Measurements from ENCODE around the gene TTC9B.
"Not testable (repeated sequence)": the region's sequence is repeated elsewhere in the genome, so short reads cannot be mapped to it uniquely, and the experiment has no call there.

Gene TTC9B

DNA sequence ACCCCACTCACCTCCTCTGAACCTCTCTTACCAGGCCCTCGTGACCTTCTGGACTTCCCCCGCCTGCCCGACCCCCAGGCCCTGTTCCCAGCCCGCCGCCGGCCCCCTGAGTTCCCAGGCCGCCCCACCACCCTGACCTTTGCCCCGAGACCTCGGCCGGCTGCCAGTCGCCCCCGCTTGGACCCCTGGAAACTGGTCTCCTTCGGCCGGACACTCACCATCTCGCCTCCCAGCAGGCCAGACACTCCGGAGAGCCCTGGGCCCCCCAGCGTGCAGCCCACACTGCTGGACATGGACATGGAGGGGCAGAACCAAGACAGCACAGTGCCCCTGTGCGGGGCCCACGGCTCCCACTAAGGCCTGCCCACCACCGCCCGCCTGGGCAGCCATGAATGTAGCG, 3.2 kb downstream of the TTC9B start:
- DNase-seq (ENCODE audit: low read depth, low spot score), result no peak

DNA sequence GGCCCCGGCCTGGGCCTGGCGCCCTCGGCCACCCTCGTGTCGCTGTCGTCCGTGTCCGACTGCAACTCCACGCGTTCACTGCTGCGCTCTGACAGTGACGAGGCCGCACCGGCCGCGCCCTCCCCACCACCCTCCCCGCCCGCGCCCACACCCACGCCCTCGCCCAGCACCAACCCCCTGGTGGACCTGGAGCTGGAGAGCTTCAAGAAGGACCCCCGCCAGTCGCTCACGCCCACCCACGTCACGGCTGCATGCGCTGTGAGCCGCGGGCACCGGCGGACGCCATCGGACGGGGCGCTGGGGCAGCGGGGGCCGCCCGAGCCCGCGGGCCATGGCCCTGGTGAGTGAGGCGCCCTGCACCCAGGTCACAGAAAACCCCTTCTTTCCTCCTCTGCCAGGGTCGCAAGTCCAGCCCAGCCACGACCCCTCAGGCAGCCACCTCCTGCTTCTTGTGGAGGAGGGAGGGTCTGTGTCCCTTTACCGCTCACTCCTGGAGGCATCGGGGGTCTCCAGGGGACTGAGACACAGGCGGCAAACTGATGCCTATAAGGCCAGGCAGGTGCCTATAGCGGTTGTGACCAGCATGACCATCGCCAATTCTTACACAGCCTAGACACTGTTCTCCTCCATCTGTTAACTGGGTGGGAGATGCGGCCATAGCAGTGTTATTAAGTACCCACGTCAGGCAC, 4.2 kb downstream of the TTC9B start:
- no peak for DNase-seq (ENCODE audit: low read depth, low spot score)

DNA sequence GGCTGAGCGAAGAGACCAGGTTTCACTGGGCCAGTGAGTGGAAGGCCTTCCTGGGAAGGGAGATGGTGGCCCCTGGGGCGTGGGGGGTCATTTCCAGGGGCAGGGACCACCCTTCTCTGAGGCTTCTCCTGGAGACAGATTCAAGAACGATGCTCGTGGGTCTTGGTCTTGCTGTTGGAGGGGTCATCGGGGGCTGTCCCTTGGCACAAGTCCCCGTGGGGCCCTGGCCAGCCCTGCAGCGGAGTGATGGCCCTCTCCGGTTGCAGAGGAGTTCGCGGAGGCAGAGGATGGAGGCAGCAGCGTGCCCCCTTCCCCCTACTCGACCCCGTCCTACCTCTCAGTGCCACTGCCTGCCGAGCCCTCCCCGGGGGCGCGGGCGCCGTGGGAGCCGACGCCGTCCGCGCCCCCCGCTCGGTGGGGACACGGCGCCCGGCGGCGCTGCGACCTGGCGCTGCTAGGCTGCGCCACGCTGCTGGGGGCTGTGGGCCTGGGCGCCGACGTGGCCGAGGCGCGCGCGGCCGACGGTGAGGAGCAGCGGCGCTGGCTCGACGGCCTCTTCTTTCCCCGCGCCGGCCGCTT, 4.8 kb downstream of the TTC9B start:
- DNase-seq (ENCODE audit: low read depth, low spot score), result no peak

DNA sequence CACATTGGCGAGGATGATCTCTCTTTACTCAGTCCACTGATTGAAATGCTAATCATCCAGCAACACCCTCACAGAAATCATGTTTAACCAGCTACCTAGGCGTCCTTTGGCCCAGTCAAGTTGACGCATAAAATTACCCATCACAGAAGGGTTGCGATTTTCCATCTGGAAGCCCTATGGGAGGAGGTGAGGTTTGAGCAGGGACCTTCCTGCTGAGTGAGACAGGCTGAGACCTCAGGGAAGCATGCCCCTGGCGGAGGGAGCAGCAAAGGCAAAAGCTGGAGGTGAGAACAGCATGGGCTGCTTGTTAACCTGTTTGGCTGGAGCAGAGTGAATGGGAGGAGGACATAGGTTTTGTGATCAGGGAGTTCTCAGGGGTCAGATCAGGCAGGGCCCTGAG, 7.3 kb downstream of the TTC9B start:
- no peak for DNase-seq (ENCODE audit: low read depth, low spot score)

DNA sequence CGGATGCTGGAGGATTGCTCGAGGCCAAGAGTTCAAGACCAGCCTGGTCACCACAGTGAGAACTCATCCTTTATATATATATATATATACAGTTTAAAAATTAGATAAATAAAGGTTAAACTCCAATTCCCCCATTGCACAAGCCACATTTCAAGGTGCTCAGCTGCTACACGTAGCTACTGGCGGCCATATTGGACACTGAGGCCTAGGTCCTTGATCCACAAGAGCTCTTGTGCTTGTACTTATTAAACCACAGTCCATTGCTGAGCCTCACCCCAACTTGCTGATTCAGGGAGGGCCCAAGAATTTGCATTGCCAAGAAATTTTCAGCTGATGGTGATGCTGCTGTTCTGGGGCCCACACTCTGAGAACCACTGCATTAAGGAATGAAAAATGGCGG, 9.6 kb downstream of the TTC9B start:
- DNase-seq (ENCODE audit: low read depth, low spot score), result no peak

DNA sequence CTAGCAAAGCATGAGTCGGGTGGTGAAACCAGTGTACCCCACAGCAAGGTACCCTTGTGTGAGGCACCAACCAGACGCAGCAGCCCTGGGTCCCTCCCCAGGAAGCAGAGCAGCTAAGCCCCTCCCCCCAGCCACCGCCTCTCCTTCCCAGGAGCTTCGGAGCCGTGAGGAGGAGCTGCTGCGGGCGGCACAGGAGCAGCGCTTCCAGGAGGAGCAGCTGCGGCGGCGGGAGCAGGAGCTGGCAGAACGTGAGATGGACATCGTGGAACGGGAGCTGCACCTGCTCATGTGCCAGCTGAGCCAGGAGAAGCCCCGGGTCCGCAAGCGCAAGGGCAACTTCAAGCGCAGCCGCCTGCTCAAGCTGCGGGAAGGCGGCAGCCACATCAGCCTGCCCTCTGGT, 12.4 kb downstream of the TTC9B start:
- DNase-seq (ENCODE audit: low read depth, low spot score), result no peak

DNA sequence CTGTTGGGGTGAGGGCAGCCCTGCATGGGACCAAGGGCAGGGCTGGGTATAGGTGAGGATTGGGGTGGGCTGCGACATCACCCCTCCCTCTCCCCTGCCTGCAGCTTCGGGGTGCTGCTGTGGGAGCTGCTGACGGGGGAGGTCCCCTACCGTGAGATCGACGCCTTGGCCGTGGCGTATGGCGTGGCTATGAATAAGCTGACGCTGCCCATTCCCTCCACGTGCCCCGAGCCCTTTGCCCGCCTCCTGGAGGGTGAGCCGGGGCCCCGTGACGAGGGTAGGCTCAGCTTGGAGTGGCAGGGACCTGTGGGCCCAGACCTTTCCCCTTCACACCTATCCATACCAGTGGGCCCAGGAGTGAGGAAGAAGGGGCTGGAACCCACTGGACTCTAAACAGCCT, 13.8 kb downstream of the TTC9B start:
- no peak for DNase-seq (ENCODE audit: low read depth, low spot score)

DNA sequence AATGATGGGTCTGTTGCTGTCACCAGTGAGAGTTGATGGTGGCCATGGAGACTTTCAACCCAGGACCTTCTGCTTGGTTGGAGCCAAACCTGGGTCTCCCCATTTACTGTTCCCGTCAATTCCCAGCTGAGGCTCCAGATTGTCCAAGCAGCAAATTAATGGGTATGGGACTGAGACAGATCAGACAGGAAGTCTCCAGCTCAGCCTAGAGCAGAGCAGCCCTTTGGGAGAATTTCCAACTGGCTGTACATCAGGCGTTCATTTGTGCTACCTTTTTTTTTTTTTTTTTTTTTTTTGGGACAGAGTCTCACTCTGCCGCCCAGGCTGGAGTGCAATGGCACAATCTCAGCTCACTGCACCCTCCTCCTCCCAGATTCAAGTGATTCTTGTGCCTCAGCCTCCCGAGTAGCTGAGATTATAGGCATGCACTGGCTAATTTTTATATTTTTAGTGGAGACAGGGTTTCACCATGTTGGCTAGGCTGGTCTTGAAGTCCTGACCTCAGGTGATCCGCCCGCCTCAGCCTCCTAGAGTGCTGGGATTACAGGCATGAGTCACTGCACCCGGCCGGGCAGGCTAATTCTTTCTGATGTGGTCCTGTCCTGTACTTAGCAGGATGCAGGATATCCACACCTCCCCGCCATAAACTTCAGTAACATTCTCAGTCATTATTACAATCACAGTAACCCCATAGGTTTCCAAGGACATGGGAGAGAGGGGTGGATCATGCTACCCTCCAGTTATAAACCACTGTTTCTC, 17.7 kb downstream of the TTC9B start:
- no peak for DNase-seq (ENCODE audit: low read depth, low spot score)

DNA sequence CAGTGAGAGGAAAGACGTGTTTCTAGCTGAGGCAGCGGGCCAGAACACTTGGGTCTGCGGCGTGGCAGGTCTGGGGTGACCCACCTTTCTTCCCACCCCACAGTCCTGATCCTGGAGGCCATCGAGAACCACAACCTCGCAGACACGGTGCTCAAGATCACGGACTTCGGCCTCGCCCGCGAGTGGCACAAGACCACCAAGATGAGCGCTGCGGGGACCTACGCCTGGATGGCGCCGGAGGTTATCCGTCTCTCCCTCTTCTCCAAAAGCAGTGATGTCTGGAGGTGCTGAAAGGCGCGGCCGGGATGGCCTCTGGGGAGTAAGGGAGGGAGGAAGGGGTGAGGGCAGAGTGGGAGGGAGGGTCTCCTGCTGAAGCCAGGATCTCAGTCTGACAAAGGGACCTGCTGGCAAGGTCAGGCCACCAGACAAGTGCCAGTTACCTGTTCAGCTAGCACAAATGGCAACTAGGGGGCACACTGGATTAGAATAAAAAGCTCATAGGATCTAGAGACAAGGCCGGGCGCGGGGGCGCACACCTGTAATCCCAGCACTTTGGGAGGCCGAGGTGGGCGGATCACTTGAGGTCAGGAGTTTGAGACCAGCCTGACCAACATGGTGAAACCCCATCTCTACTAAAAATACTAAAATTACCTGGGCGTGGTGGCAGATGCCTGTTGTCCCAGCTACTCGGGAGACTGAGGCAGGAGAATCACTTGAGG, 19.8 kb downstream of the TTC9B start:
- DNase-seq (ENCODE audit: low read depth, low spot score), result no peak

DNA sequence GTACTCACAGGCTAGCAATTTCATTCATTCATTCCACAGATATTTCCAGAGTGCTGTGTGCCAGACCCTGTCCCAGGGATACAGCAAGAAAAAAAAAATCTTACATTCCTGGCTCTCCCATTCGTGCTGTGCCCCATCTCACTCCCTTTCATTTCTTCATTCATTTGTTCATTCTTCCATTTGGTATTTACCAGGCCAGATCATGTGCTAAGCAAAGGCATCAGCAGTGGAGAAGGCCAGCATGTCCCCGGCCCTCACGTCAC, 24.7 kb downstream of the TTC9B start:
- no peak for DNase-seq (ENCODE audit: low read depth, low spot score)

DNA sequence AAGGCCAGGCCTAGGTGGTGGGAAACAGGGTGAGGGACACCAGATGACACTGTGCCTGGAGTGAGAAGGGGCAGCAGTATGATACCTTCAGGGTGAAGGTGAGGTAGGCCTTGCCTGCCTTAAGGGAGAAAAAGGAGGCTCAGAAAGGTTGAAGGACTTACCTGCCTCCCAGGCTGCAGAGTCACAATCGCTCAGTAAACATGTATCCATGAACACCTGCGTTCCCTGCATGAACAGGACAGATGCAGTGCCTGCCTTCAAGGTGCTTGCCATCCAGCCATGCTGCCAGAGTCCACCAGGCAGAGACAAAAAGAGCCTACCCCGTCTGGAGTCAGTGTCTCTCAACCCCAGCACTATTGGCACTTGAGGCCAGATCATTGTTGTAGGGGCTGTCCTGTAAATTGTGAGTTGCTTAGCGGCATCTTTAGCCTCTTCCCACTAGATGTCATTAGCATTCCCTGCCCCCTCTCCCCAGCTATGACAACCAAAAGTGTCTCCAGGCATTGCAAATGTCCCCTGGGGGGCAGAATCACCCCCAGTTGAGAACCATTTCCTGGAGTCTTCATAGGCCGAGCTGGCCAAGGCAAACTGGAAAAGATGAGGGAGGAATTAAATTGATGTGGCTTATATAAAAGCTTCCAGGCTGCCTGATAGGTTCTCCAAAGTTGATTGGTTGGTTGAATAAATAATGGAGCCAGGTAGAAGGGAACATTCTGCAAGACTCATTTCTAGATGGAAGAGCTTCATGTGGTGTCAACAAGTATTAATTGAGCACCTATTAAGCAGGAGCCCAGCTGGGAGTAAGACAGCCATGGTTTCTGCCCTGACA, 25.2 kb downstream of the TTC9B start:
- no peak for DNase-seq (ENCODE audit: low read depth, low spot score)

DNA sequence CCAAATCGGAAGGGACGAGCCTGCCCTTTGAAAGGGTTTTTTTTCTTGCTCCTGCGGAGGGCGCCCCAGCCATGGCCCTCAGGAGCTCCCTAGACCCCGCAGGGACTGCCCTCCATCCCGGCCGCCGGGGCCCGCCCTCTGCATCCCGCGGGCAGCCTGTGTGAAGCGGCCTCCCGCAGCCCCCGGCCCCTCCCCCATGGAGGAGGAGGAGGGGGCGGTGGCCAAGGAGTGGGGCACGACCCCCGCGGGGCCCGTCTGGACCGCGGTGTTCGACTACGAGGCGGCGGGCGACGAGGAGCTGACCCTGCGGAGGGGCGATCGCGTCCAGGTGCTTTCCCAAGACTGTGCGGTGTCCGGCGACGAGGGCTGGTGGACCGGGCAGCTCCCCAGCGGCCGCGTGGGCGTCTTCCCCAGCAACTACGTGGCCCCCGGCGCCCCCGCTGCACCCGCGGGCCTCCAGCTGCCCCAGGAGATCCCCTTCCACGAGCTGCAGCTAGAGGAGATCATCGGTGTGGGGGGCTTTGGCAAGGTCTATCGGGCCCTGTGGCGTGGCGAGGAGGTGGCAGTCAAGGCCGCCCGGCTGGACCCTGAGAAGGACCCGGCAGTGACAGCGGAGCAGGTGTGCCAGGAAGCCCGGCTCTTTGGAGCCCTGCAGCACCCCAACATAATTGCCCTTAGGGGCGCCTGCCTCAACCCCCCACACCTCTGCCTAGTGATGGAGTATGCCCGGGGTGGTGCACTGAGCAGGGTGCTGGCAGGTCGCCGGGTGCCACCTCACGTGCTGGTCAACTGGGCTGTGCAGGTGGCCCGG, 26.1 kb downstream of the TTC9B start:
- DNase-seq (ENCODE audit: low read depth, low spot score), result no peak

DNA sequence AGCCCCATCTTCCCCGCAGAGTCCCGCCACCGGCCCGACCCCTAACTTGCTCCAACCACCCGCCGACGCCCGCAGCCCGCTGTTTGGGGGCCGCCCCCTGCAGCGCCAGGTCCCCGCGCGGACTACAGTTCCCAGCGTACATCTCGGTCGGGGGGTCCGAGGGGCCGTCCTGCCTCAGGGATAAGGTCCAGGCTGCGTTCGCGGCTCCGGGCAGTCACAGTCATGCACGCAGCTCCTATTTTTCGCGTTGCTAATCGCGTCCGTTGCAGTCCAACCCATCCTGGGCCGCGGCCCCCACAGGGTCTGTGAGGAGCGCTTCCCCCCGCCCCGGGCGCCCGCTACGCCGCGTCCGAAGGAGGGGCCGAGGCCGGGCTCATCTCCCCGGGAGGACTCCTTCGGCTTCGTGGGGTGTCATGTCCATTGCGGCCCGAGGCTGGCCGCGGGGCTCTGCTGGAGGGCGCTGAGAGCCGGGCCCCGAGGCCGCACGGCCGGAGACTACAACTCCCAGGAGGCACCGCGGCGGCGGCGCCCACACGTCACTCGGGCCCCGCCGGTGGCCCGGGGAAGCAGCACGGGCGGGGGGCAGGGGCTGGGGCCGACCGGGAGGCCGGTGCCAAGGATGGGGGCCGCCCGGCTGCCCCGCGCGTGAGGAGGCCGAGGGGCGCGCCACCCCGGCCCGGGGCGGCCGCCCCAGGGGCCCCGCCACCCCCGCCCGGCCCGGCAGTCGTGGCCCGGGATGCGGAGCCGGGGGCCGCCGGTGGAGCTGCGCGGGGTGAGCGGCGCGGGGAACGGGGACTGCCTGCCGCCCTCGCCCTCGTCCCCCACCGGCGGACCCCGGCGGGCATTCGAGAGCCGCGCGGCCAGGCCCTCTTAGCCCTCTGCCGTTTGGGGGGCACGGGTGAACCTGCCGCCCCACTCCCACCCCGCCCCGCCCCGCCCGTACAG, 27.0 kb downstream of the TTC9B start, which contains the start of gene MAP3K10:
MAP3K10 (plus strand) TSS at position 536 of the 945 bp plus-strand sequence. CDS start 606 bp downstream, outside the sequence.
- DNase-seq (ENCODE audit: low read depth, low spot score), result no peak

DNA sequence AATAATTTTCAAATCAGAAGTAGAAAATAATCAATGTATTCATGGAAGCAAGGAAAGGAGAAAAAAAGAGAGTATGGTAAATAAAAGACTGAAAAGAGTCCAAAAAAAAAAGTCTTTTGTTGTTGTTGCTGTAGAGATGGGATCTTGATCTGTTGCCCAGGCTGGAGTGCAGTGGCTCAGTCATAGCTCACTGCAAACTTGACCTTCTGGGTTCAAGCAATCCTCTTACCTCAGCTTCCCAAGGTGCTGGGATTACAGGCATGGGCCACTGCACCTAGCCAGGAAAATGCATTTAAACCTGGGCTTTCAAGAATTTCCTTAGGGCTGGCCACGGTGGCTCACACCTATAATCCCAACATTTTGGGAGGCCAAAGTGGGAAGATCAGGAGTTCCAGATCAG, 33.9 kb downstream of the TTC9B start:
- no peak for DNase-seq (ENCODE audit: low read depth, low spot score)

DNA sequence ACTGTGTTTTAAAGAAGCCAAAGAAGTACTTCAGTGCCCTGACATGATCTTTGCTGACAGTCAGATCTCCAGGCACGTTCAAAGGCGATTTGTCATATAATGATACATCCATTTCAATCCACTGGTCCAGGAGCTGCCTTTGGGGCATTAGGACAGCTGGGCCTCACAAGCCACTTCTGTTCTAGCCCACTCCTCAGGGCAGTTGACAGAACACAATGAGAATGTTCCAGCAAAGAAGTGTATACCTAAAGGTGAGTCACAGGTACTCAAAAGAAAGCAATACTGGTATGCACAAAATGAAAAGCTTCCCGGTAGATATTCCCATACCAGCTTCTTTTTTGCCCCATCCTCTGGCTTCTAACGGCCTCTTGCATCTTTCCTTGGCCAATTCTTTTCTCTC, 39.4 kb downstream of the TTC9B start:
- DNase-seq (ENCODE audit: low read depth, low spot score), result no peak

DNA sequence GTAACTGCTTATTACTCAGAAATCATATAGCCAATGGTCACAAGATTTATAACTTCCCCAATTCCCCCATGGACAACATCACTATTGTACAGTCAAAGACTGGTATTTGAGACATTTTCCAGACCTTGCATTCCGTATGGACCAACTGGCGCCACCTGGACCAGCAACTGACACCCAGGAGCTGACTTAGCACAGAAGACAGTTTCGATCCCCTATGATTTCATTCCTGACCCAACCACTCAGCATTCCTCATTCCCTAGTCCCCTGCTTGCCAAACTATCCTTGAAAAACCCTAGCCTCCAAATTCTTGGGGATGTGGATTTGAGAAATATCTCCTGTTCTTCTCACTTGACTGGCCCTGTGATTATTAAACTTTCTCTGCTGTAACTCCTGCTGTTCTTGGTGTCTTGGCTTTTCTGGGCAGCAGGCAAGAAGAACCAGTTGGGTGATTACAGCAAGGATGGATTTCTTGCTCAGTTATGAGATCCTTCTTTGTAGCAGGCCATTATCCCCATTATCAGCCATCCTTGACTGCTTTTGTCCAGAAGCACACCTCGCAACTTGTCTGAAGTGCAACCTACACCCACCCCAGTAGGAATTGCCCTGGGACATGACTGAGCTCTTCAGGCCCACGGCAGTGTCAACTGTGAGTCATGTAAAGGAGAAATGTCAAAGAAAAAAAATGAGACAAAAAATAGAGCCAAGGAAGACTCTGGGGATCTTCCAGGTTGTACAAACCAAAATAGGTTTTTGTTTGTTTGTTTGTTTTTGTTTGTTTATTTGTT, 40.7 kb downstream of the TTC9B start:
- no peak for DNase-seq (ENCODE audit: low read depth, low spot score)

DNA sequence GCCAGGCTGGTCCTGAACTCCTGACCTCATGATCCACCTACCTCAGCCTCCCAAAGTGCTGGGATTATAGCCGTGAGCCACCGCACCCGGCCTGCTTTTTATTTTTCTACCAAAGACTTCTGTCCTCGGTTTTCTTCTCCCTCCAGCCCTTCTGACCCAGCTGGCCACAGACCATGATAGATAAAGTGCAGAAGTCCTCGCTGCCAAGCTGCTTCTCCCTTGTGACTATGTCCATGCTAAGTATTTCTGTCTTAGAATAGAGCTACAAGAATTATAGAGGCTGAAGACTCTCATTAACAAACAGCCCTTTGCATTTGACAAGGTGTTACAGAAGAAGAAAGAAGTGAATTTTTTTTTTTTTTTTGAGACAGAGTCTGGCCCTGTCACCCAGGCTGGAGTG, 42.4 kb downstream of the TTC9B start:
- DNase-seq (ENCODE audit: low read depth, low spot score), result no peak

DNA sequence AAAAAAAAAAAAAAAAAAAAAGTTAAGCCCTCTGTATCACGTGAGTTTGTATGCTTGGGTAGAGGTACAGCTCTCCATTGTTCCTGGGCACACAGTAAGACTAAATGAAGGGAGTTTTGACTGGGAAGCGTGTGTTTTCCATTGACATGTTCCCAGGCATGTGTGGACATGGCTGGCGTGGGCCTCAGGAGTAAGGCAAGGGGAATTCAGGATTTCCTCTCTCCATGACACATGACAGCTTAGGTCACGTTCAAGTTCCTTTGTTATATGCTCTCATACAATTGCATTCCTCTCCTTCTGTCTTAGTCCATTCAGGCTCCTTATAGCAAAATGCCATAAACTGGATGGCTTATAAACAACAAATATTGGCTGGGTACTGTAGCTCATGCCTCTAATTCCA, 44.1 kb downstream of the TTC9B start:
- no peak for DNase-seq (ENCODE audit: low read depth, low spot score)

DNA sequence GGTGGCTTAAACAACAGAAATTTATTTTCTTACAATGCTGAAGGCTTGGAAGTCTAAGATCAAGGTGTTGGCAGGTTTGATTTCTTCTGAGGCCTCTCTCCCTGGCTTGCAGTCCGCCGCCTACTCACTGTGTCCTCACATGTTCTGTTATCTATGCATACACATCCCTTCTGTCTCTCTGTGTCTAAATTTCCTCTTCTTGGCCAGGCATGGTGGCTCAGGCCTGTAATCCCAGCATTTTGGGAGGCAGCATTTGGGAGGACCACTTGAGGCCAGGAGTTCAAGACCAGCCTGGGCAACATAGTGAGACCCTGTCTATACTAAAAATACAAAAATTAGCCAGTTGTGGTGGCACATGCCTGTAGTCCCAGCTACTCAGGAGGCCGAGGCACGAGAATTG, 46.9 kb downstream of the TTC9B start:
- not testable (repeated sequence) for DNase-seq (ENCODE audit: low read depth, low spot score)

Data from iPS DF 19.7 (cell line).